Right hindlimb (tissue), 1 donor: ENCODE measurements around the gene THRB.

Experiments
- DNase-seq: peaks from one replicate; pipeline ENCODE4 v3.0.0-alpha.2; 2018

The THRB gene

GRCh38 chr3:24067483-24067882, 427.2 kb downstream of the THRB start:
- DNase-seq, result no peak
